Panc1 (cell line): Measurements from ENCODE around the gene COPS4. TPM values are rescaled to one million over a fixed set of nuclear protein-coding genes. Genes with fewer than 3 reads are reported as not detected.

Experiments used
- ATAC-seq: fragments of 200-7000 bp; cut with Tn5 transposase; 2 replicates; pipeline ENCODE4 v1.9.1; 2020; ENCODE audit warnings: mild to moderate bottlenecking, moderate library complexity
- BruUV-seq: library from RNA; stranded (reverse); fragments of 400-500 nt; replicated peaks from 2 replicates; lab custom pipeline; 2021; lab: Mats Ljungman, UMichigan
- CTCF ChIA-PET: fragments of 300-600 bp; sonication (Branson Sonifier 250); formaldehyde crosslinking; loops from one replicate; lab custom pipeline; 2022; ENCODE audit warnings: antibody characterized with exemption; lab: Charles Lee
- POLR2A ChIA-PET: fragments of 300-600 bp; sonication (Branson Sonifier 250); formaldehyde crosslinking; loops from one replicate; lab custom pipeline; 2022; ENCODE audit warnings: antibody characterized with exemption; lab: Charles Lee
- DNase-seq: peaks from one replicate; pipeline ENCODE4 v3.0.0-alpha.2; 2010; ENCODE audit warnings: low read depth, low spot score
- H3K27ac ChIP-seq: 2 replicates; pipeline ENCODE4 v1.5.1; 2011; ENCODE audit warnings: mild to moderate bottlenecking, low read length, inconsistent platforms
- H3K27me3 ChIP-seq: fragments of 200-500 bp; sonication (Bioruptor generic); 2 replicates; pipeline ENCODE4 v1.6.0; 2014; ENCODE audit warnings: low read length, inconsistent platforms; ENCODE audit not compliant: control insufficient read depth, insufficient read depth
- H3K36me3 ChIP-seq: fragments of 200-500 bp; sonication (Bioruptor generic); 2 replicates; pipeline ENCODE4 v1.5.1; 2014; ENCODE audit warnings: inconsistent platforms, mild to moderate bottlenecking, low read length, moderate library complexity; ENCODE audit not compliant: control insufficient read depth, insufficient read depth
- H3K4me1 ChIP-seq: 2 replicates; pipeline ENCODE4 v1.5.1; 2011; ENCODE audit warnings: inconsistent platforms, mild to moderate bottlenecking, low read length, moderate library complexity; ENCODE audit not compliant: control insufficient read depth, insufficient read depth
- H3K4me3 ChIP-seq, 2 experiments: 2 replicates each; pipeline ENCODE4 v1.5.1; 2011 to 2012; ENCODE audit warnings: low read depth in 2 of 2, low read length in 2 of 2, mild to moderate bottlenecking in 2 of 2, inconsistent platforms in 1 of 2, moderate library complexity in 1 of 2
- H3K9me3 ChIP-seq: fragments of 200-500 bp; sonication (Bioruptor generic); 2 replicates; pipeline ENCODE4 v1.5.1; 2014; ENCODE audit warnings: low read depth, mild to moderate bottlenecking, inconsistent platforms, low read length, moderate library complexity; ENCODE audit not compliant: control insufficient read depth, insufficient read depth
- POLR2AphosphoS5 ChIP-seq: IDR thresholded peaks from 2 replicates; pipeline ENCODE4 v1.6.1; 2012; ENCODE audit warnings: mild to moderate bottlenecking, low read depth, low read length, moderate library complexity
- REST ChIP-seq, 2 experiments: IDR thresholded peaks; 2 replicates each; pipeline ENCODE4 v1.6.1; 2011 to 2012; ENCODE audit warnings: low read depth in 2 of 2, control low read depth in 1 of 2, low read length in 1 of 2, mild to moderate bottlenecking in 1 of 2, moderate library complexity in 1 of 2; ENCODE audit not compliant: insufficient read depth in 1 of 2
- SIN3A ChIP-seq: IDR thresholded peaks from 2 replicates; pipeline ENCODE4 v1.6.1; 2012; ENCODE audit warnings: low read depth, mild to moderate bottlenecking, low read length, moderate library complexity, borderline replicate concordance; ENCODE audit not compliant: insufficient read depth
- TCF7L2 ChIP-seq: IDR thresholded peaks from 2 replicates; pipeline ENCODE4 v1.6.1; 2011; ENCODE audit warnings: mild to moderate bottlenecking, low read depth, low read length, inconsistent platforms
- in situ Hi-C: cut with HindIII; loops from 2 replicates; pipeline ENCODE4 v1.10.0; 2016; ENCODE audit warnings: low sequenced_read_pairs, low pct_unique_long_range_greater_than_20kb
- intact Hi-C: fragments of 100-400 bp; cut with micrococcal nuclease; formaldehyde crosslinking; loops from one replicate; pipeline ENCODE4 v1.10.0; 2022; ENCODE audit not compliant: unreplicated experiment
- total RNA-seq: library from RNA; stranded (reverse); gene quantifications from one replicate; pipeline ENCODE4 v1.2.1, GENCODE V29; 2021; ENCODE audit not compliant: unreplicated experiment
- TF ChIP-seq, protein P1 (sequence below): fragments of 450-650 bp; IDR thresholded peaks from 2 replicates; pipeline ENCODE4 v1.5.1; 2017; ENCODE audit warnings: mild to moderate bottlenecking

Gene COPS4
- total RNA-seq, 1 experiment from 2014 or later, result 23.7 TPM

DNA sequence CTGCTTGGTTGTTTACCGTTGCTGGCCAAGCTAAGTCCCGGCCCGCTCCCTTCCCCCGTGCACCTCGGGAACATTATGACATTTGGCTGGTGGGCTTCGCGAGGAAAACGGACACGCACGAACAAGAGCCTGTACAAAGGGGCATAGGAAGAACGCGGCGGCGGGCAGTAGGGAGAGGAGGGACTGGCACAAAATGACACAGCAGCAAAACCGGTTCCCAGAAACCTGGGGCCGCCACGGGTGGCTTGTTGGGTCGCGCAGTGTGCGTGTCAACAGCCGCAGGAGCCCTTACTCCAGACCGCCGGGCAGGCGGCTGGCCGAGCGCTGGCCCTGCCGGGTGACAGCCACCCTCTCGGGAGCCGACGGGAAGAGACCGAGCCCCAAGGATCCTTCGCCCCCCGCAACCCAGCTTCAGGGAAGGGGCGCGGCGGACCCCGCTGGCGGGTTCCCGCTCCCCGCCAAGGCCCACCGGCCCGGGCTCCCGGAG lies 22.7 kb upstream of the COPS4 start:
- Histone ChIP-seq H3K27me3 (no peaks in the 10 kb centered on the region), H3K36me3 (no peaks in the 10 kb centered on the region; the same call in 1 of the 2 replicates), H3K27ac (peak overlapping the region; percentile 53), H3K4me1 (peaks cover 9% of the 10 kb centered on the region; the same call in 1 of the 2 replicates), H3K9me3 (no peaks in the 10 kb centered on the region), H3K4me3 (peak overlapping the region; percentile 76 to 80)
- no peak for TF ChIP-seq POLR2AphosphoS5
- no peak for TF ChIP-seq REST (IDR thresholded peaks at IDR 0.05; ENCODE audit: insufficient read depth in 1 of 2, low read depth in 2 of 2, low read length in 1 of 2)
- TF ChIP-seq, protein P1, sequence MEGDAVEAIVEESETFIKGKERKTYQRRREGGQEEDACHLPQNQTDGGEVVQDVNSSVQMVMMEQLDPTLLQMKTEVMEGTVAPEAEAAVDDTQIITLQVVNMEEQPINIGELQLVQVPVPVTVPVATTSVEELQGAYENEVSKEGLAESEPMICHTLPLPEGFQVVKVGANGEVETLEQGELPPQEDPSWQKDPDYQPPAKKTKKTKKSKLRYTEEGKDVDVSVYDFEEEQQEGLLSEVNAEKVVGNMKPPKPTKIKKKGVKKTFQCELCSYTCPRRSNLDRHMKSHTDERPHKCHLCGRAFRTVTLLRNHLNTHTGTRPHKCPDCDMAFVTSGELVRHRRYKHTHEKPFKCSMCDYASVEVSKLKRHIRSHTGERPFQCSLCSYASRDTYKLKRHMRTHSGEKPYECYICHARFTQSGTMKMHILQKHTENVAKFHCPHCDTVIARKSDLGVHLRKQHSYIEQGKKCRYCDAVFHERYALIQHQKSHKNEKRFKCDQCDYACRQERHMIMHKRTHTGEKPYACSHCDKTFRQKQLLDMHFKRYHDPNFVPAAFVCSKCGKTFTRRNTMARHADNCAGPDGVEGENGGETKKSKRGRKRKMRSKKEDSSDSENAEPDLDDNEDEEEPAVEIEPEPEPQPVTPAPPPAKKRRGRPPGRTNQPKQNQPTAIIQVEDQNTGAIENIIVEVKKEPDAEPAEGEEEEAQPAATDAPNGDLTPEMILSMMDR, result no peak
- peak; percentile 59; the same call in 1 of the 2 replicates for TF ChIP-seq SIN3A
- TF ChIP-seq TCF7L2, result no peak
- DNase-seq (no peak), ATAC-seq (peak; percentile 37)
- intact Hi-C loops (no loop called here), in situ Hi-C loops (no loop called here)
- CTCF ChIA-PET, result no interaction called here
- BruUV-seq, result no TSS peak
- POLR2A ChIA-PET, result no interaction called here

- no peaks in the 10 kb centered on the region for H3K9me3 ChIP-seq
- peaks cover 9% of the 10 kb centered on the region; the same call in 1 of the 2 replicates for H3K4me1 ChIP-seq
- in situ Hi-C loops, result no loop called here
- ChIA-PET POLR2A (interaction anchor here (0.9 kb wide), 1 partner anchor 22 kb away, joined by 4 read pairs; the partner anchor contains the start of gene COPS4), CTCF (interaction anchor here (1.0 kb wide), 1 partner anchor 22 kb away, joined by 14 read pairs; the partner anchor contains the start of gene COPS4)
- H3K36me3 ChIP-seq, result no peaks in the 10 kb centered on the region; the same call in 1 of the 2 replicates
- TF ChIP-seq, protein P1, result peak; percentile 58
- TF ChIP-seq REST (IDR thresholded peaks at IDR 0.05; ENCODE audit: insufficient read depth in 1 of 2, low read depth in 2 of 2, low read length in 1 of 2) (peak in 1 of 2 experiments; percentile 27; a peak in 1 of 4 replicates), TCF7L2 (peak; percentile 67), POLR2AphosphoS5 (peak; percentile 42; the same call in 1 of the 2 replicates), SIN3A (peak; percentile 33; the same call in 1 of the 2 replicates)
- H3K4me3 ChIP-seq, result peak overlapping the region; percentile 76 to 80
- no TSS peak for BruUV-seq
- peak; percentile 91 for DNase-seq
- ATAC-seq, result peak; percentile 93
- peak overlapping the region; percentile 96 for H3K27ac ChIP-seq
- H3K27me3 ChIP-seq, result no peaks in the 10 kb centered on the region
- intact Hi-C loops, result no loop called here
Observed at GRCh38 chr4:83012687-83013419, 22.1 kb upstream of the COPS4 start.
